ENCODE measurements around the gene POU3F2.
A peak's percentile ranks its signal among the peaks of the same experiment; 100 is the strongest.

Gene POU3F2

GRCh38 chr6:98830146-98830545 is 4.2 kb upstream of the POU3F2 start:
- no peak for DNase-seq

DNA sequence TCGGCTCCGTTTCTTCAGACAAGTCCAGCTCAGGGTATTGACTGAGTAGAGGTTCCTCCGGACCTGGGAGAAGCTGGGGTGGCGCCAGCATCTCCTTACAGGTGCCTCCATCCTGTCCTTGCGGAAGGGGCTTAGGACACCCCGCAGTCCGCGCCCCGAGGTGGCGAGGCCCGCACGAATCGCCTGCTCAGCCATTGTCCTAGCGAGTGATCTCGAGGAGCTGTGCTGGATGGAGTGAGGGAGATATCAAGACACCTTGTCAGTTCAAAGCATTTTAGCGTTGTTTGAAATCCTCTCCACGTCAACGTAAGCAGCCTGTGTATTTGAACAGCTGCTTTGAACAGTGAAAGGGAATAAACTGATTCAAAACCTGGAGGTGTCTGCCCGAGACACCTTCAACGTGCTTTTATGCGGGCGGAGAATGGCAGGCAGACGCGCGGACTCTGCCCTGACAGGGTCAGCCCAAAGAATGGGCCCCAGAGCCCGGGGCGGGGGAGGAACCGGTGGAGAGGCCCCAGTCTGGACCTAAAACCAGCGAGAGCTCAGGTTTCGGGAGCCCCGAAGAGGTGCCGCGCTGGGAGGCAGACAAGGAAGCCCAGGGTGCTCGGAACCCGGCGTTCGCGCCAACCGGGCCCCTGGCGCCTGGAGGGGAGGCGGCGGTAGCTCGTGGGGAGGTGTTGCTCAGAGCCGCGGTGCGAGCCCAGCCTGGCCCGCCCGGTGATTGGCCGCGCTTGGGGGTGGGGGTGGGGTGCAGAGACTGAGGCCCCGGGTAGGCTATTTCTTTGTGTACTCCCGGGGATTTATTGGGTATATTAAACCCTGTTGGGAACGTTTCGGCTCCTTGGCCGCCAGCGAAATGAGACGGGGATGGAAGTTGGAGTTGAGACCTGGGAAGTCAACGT is 3.1 kb upstream of the POU3F2 start:
- DNase-seq = peak in 21 of 56 donors; percentile 26 to 63 (median 36)

DNA sequence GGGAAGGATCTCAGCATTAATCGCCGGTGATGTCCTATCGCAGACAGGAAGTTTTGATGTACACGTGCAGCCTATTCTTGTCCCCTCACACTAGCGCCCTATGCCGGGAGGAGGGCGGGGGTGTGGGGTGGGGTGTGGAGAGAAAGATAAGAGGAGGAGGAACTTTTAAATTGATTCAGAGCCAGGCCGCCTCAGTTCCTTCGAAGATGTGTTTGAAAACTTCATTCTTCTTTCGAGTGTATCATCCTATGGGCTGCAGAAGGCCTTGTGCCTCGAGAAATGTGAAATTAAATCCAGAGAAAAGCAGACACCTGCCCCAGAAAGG is 2.5 kb upstream of the POU3F2 start:
- DNase-seq = no peak

DNA sequence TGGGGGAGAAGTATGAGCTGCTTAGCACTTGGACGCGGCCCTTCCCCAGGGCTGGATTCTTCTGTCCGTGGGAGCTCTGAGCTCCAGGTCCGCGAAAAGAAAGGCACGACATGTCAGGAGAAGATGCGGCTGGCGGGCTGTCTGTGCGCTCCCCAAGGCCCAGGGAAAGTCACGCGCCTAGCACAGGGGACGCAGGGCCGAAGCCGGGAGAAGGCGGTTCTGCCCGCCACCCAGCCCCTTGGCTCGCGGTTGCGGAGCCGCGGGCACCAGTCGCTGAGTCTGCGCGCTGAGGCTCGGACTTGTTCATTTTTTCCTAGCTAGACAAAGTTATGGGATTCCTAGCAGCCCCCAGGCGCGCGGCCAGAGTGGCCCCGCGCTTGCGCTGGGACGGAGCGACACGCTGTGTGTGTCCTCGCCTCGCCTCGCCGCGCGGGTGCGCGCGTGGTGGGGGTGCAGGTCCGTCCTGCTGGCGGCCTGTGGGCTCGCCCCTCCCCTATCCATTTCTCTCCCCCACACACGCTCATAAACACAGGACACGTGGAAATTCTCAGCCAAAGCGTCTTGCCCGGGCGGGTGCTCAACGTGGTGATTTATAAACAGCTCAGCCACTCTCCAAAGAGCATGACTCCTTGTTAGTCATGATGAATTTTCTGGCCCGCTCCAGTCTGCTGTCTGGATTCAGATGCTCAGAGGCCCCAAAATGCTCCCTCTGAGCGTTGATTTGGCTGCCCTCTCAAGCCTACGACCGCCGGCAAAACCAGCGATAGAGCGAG is 1.9 kb upstream of the POU3F2 start:
- DNase-seq = peak in 43 of 56 donors; percentile 44 to 87 (median 73)

GRCh38 chr6:98833057-98833306 is 1.4 kb upstream of the POU3F2 start:
- peak in 18 of 56 donors; percentile 48 to 80 (median 70) for DNase-seq

GRCh38 chr6:98833307-98834059 is 891 bp upstream of the POU3F2 start:
- peak in 24 of 56 donors; percentile 33 to 86 (median 72) for DNase-seq

GRCh38 chr6:98835149-98836024 is 1.0 kb downstream of the POU3F2 start:
- DNase-seq = peak in 8 of 56 donors; percentile 38 to 82 (median 59)

DNA sequence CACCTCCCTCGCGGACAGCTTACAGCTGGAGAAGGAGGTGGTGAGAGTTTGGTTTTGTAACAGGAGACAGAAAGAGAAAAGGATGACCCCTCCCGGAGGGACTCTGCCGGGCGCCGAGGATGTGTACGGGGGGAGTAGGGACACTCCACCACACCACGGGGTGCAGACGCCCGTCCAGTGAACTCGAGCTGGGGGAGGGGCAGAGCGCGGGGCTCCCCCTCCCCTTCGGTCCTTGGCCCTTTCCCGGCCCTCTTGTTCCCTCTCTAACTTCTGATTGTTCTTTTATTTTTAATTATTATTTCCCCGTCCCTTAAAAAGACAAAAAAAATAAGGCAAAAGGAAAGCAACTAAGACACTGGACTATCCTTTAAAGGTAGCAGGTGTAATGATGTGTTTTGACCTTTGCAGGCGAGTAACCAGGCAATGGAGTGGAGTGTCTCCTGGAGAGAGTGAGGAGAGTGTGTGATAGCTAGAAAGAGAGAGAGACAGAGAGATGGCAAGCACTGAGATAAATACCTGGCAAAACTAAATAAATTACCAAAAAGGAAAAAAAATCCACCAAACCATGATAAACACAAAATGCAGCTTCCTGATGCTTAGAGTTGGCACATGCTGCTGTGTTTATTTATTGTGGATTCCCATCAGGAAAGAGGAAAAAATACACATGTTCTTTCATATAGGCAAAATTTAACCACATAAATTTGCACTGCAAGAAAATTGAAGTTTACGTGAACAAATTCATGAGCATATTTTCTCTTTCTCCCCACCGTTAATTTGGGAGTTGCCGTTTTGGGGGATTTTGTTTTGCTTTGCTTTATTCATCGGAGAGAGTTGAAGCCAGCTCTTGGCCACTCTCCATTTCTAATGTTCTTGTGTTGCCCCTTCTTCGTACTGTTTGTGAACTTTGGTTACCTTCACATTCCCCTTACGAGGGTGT is 1.9 kb downstream of the POU3F2 start:
- peak in 38 of 56 donors; percentile 20 to 81 (median 55) for DNase-seq

DNA sequence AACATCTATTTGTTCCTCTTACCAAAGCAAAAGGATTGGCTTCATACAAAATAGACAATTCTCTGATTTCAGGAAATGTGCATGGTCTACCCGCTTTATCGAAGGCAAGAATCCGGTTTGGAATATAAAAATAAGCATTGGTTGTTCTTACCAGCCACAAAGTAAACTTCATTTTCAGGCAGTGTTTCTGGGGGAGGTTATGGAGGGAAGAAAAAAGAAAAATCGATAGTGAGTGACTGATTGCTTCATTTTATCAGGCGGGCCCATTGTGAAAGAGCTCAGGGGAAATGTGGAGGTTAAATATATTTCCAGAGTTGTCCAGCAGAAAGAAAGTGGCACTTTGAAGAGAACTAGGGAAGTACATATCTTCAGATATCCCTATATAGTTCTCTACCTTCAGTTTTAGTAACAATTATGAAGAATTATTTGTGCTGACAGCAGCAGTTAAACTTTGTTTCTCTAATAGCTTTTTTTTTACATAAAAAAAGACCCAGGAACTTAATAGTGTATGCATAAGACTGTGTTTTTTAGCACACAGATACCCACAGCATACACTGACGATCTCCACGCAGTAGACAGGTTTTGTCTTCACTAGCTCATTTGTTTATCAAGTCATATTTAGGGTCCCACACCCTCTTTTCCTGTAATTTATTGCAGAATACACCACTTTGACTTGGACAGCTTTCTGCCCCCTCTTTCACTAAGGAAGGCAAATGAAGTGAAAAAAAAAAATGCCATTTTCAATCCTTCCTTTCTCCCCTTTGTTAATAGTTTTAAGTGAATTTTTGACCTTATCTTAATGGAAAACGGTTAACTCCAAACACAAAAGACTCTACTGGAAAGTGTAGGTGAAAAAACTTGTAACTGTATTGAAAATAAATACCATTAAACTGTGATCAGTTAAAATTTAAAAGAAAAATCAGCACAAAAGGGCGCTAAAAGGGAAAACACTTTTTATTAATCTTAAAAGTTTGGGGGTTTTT is 2.9 kb downstream of the POU3F2 start:
- peak in 1 of 56 donors; percentile 48 for DNase-seq

DNA sequence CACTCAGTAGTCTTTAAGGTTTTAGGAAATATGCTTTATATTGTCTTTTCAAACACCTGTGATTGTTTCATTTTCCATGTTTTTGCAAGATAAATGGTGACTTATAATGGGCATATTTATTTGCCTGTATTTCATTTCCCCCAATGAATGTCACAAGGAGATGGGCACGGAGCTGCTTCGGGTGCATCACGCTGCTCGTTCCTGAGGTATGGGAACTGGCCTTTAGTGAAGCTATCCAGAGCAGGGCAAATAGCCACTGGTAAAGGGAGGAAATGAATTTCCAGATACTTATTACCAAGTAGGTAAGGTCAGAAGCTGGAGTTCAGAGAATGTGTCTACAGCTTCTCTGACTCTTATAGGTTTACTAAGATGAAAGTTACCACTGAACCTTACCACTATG is 3.7 kb downstream of the POU3F2 start:
- peak in 1 of 56 donors; percentile 15 for DNase-seq

DNA sequence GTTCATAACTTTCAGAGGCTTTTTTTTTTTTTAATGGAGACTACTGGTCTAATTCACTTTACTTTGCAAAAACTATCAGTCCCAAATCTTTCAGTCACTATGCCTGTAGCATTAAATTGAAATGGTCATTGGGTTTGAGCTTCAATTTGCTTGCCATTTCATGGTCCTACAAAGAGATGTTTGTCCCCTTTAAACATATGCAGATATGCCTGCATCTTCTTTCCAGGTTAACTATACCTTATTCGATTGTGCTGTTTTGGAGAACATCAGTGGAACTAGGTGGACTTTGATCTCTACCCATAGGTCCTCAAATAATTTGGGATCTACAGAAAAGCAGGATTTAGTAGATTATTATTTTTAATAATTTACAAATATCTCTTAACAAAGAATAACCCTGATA is 4.6 kb downstream of the POU3F2 start:
- DNase-seq = no peak

DNA sequence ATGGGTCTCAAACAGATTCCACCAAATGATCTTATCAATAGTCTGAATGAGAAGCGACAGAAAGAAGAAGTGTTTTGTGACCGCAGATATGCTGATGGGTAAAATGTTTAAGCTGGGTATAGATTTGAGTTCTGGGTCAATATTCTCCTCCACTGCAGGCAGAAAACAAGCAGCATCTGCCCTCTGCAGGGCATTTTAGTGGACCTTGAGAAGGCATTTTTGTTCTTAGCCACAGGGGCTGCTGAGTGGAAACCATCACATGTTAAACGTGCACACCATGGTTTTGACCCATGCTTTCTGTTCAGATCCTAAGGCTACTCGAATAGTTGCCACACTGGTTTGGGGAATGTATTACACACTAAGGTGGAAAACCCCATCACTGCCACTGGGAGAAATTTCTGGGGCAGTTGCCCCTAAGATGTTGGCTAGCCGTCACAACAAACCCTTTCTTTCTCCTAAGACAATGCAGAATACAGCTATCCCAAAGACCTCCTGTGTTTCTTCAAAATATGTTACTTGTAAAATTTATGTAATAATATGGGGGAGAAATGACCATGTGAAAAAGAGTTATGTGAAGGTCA is 5.5 kb downstream of the POU3F2 start:
- peak in 19 of 56 donors; percentile 26 to 81 (median 50) for DNase-seq

DNA sequence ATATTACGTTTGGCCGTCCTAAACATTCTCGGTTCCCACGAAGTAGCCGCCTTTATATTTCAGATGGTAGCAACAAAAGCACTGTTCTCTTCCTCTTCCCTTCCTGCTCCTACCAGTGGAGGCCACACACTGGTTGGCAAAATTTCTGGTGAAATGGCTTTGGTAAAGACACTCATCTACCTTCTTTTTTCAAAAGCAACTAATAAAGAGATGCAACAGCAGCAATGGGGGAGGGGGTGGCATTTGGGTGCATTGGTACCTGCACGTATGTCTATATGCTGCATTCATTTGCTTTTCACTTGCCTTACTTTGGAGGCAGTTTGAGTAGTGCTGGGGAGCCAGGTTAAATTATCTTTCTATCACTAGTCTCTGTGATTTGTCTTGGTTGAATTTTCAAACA is 6.0 kb downstream of the POU3F2 start:
- DNase-seq = no peak

DNA sequence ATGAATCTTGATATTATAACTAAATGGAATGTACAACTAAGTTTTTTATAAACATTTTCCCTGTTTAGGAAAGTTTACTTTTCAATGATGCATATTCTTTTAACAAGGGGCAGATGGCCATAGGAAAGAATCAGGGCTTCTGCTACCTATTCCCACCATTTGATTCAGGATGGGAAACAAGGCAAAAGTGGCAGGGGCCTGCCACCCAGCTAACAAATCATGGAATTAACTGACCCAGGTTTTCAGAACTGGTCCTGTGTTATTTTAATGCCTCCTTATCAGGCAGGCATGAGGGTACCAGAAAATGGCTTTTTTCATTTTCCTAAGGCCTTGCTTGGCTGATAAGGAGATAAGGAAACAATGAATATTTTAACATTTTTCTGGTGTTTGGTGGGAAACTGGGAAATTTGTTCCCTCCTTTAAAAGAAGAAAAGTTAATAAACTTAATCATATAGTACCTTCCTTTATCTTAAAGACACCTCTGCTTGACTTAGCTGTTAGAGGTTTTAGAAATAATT is 6.7 kb downstream of the POU3F2 start:
- no peak for DNase-seq

GRCh38 chr6:98841621-98842341 is 7.4 kb downstream of the POU3F2 start:
- DNase-seq = no peak

- DNase-seq = peak in 9 of 56 donors; percentile 31 to 62 (median 44)
Measured at GRCh38 chr6:98842342-98843180, 8.2 kb downstream of the POU3F2 start.

All from nucleus accumbens (tissue), 56 donors.